Measurements from ENCODE around the gene PPP1R11. TPM values are rescaled to one million over a fixed set of nuclear protein-coding genes. Genes with fewer than 3 reads are reported as not detected.

Gene PPP1R11
- total and polyA plus RNA-seq, 2 of the 13 experiments (the other 11 are each of a cell fraction or from before 2014, with no cell fraction given) = 32.1 to 58.9 TPM

DNA sequence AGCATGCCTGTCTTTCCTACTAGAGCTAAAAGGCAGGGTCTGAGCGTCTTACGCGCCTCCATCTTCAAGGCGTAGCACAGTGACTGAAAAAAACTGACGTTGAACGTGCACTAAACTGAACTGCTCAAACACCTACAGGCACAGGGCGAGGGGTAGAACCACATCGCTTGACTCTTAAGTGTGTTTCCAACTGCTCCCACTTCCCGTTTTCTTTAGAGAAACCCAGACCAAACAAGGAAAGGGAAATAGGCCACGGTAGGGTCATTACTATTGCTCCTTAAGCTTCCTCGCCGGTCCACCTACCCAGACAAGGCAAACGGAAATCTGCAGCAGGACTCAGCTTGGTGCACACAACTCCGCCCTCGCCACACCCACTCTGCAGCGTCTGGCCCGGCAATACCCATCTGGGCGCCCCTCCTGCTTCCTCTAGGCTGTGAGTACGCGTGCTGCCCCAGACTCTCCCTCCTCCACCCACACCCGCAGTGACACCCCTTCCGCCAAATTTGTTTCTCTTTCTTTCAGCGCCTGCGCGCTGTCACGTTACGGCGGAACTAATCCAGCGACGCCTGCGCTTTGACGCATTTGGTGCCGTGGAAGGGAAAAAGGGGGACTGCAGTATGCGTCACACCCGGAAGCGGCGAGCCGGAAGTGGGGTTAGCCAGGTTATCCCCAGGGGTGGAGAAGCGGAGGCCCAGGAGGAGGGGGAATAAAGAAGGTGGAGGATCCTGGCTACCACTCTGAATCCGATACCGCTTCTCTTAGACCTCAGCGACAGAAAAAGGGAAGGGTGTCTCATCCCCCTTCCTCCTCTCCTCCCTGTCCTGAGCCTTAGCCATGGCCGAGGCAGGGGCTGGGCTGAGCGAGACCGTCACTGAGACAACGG, at the start of gene PPP1R11 (continued):
- TF ChIP-seq, protein P1, sequence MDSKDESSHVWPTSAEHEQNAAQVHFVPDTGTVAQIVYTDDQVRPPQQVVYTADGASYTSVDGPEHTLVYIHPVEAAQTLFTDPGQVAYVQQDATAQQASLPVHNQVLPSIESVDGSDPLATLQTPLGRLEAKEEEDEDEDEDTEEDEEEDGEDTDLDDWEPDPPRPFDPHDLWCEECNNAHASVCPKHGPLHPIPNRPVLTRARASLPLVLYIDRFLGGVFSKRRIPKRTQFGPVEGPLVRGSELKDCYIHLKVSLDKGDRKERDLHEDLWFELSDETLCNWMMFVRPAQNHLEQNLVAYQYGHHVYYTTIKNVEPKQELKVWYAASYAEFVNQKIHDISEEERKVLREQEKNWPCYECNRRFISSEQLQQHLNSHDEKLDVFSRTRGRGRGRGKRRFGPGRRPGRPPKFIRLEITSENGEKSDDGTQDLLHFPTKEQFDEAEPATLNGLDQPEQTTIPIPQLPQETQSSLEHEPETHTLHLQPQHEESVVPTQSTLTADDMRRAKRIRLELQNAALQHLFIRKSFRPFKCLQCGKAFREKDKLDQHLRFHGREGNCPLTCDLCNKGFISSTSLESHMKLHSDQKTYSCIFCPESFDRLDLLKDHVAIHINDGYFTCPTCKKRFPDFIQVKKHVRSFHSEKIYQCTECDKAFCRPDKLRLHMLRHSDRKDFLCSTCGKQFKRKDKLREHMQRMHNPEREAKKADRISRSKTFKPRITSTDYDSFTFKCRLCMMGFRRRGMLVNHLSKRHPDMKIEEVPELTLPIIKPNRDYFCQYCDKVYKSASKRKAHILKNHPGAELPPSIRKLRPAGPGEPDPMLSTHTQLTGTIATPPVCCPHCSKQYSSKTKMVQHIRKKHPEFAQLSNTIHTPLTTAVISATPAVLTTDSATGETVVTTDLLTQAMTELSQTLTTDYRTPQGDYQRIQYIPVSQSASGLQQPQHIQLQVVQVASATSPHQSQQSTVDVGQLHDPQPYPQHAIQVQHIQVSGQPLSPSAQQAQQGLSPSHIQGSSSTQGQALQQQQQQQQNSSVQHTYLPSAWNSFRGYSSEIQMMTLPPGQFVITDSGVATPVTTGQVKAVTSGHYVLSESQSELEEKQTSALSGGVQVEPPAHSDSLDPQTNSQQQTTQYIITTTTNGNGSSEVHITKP (CRISPR knock-in tag; IDR thresholded peaks at IDR 0.05; ENCODE audit: low read depth) = peak; percentile 95
- TF ChIP-seq RNF2 (conservative IDR thresholded peaks at IDR 0.05; ENCODE audit: low read depth) = peak; percentile 44; the same call in 1 of the 2 replicates
- TF ChIP-seq REPIN1 (CRISPR knock-in tag; IDR thresholded peaks at IDR 0.05; ENCODE audit: borderline replicate concordance, low read depth) = peak; percentile 98
- no peak for TF ChIP-seq NR1H2 (CRISPR knock-in tag; IDR thresholded peaks at IDR 0.05; ENCODE audit: borderline replicate concordance, low read depth)
- TF ChIP-seq, protein P2, sequence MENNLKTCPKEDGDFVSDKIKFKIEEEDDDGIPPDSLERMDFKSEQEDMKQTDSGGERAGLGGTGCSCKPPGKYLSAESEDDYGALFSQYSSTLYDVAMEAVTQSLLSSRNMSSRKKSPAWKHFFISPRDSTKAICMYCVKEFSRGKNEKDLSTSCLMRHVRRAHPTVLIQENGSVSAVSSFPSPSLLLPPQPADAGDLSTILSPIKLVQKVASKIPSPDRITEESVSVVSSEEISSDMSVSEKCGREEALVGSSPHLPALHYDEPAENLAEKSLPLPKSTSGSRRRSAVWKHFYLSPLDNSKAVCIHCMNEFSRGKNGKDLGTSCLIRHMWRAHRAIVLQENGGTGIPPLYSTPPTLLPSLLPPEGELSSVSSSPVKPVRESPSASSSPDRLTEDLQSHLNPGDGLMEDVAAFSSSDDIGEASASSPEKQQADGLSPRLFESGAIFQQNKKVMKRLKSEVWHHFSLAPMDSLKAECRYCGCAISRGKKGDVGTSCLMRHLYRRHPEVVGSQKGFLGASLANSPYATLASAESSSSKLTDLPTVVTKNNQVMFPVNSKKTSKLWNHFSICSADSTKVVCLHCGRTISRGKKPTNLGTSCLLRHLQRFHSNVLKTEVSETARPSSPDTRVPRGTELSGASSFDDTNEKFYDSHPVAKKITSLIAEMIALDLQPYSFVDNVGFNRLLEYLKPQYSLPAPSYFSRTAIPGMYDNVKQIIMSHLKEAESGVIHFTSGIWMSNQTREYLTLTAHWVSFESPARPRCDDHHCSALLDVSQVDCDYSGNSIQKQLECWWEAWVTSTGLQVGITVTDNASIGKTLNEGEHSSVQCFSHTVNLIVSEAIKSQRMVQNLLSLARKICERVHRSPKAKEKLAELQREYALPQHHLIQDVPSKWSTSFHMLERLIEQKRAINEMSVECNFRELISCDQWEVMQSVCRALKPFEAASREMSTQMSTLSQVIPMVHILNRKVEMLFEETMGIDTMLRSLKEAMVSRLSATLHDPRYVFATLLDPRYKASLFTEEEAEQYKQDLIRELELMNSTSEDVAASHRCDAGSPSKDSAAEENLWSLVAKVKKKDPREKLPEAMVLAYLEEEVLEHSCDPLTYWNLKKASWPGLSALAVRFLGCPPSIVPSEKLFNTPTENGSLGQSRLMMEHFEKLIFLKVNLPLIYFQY (CRISPR knock-in tag; IDR thresholded peaks at IDR 0.05; ENCODE audit: borderline replicate concordance) = no peak; the same call in none of the 2 replicates
- peak; percentile 72 for TF ChIP-seq AHR (CRISPR knock-in tag; IDR thresholded peaks at IDR 0.05)
- TF ChIP-seq ZBTB42 (CRISPR knock-in tag; IDR thresholded peaks at IDR 0.05) = 0 out of 2 replicates have a peak, but pooled peaks have one; percentile 17
- TF ChIP-seq SALL1 (CRISPR knock-in tag; IDR thresholded peaks at IDR 0.05) = peak; percentile 96
- TF ChIP-seq ADNP (CRISPR knock-in tag; IDR thresholded peaks at IDR 0.05) = no peak
- TF ChIP-seq, protein P3, sequence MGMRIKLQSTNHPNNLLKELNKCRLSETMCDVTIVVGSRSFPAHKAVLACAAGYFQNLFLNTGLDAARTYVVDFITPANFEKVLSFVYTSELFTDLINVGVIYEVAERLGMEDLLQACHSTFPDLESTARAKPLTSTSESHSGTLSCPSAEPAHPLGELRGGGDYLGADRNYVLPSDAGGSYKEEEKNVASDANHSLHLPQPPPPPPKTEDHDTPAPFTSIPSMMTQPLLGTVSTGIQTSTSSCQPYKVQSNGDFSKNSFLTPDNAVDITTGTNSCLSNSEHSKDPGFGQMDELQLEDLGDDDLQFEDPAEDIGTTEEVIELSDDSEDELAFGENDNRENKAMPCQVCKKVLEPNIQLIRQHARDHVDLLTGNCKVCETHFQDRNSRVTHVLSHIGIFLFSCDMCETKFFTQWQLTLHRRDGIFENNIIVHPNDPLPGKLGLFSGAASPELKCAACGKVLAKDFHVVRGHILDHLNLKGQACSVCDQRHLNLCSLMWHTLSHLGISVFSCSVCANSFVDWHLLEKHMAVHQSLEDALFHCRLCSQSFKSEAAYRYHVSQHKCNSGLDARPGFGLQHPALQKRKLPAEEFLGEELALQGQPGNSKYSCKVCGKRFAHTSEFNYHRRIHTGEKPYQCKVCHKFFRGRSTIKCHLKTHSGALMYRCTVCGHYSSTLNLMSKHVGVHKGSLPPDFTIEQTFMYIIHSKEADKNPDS (CRISPR knock-in tag; IDR thresholded peaks at IDR 0.05) = no peak
- TF ChIP-seq MBD4 (IDR thresholded peaks at IDR 0.05; ENCODE audit: borderline replicate concordance, low read length) = no peak
- TF ChIP-seq PCBP1 (IDR thresholded peaks at IDR 0.05; ENCODE audit: borderline replicate concordance, low read depth, low read length) = peak; percentile 97
- no peak for TF ChIP-seq SSRP1 (CRISPR knock-in tag; IDR thresholded peaks at IDR 0.05)
- TF ChIP-seq AGO2 (optimal IDR thresholded peaks at IDR 0.05; ENCODE audit: low read depth, low read length) = peak; percentile 56
- no peak for TF ChIP-seq ZBTB1 (CRISPR knock-in tag; IDR thresholded peaks at IDR 0.05; ENCODE audit: borderline replicate concordance)
